Measurements from ENCODE around the gene HAUS5. TPM values are rescaled to one million over a fixed set of nuclear protein-coding genes. Genes with fewer than 3 reads are reported as not detected.

Gene HAUS5
- total and polyA plus RNA-seq, 2 donors (not counting 1 experiment from before 2014, with no cell fraction given): 32.2 to 42.8 TPM

GRCh38 chr19:35562776-35563175 lies 49.8 kb upstream of the HAUS5 start:
- Histone ChIP-seq H3K27ac (ENCODE audit: low read length in 2 of 2) (no peak overlapping the region), H3K9ac (ENCODE audit: low read length) (no peak overlapping the region), H2AFZ (ENCODE audit: insufficient read depth, low read depth, low read length, poor library complexity, severe bottlenecking) (no peak overlapping the region), H4K20me1 (ENCODE audit: control insufficient read depth, insufficient read depth, low read length, poor library complexity, severe bottlenecking) (no peaks in the 10 kb centered on the region), H3K4me1 (ENCODE audit: control insufficient read depth in 2 of 2, insufficient read depth in 2 of 2, low read length in 2 of 2) (peaks cover 19 to 20% of the 10 kb centered on the region in 2 donors), H3K79me2 (ENCODE audit: control insufficient read depth, insufficient read depth, low read length) (no peaks in the 10 kb centered on the region), H3K4me2 (replicated peaks; ENCODE audit: low read depth, low read length, poor library complexity, severe bottlenecking) (no peak overlapping the region), H3K36me3 (replicated peaks in 1 of 2; ENCODE audit: control extremely low read depth in 1 of 2, control insufficient read depth in 1 of 2, extremely low read depth in 1 of 2, insufficient read depth in 2 of 2, low read length in 1 of 2) (no peaks in the 10 kb centered on the region), H3K4me3 (ENCODE audit: control extremely low read depth in 1 of 5, extremely low read depth in 1 of 5, insufficient read depth in 1 of 5, low read depth in 2 of 5, low read length in 4 of 5) (no peak overlapping the region), H3K27me3 (replicated peaks in 1 of 4; ENCODE audit: control extremely low read depth in 1 of 4, control insufficient read depth in 3 of 4, insufficient read depth in 4 of 4, low read length in 3 of 4) (peaks cover 0 to 38% (median 10%) of the 10 kb centered on the region in 4 experiments), H3K9me3 (ENCODE audit: control extremely low read depth in 1 of 3, control insufficient read depth in 2 of 3, insufficient read depth in 1 of 3, low read length in 2 of 3) (peaks cover 0 to 14% (median 0%) of the 10 kb centered on the region in 3 donors)
- intact Hi-C loops (cut with micrococcal nuclease): no loop called here
- Mint-ChIP-seq H3K27me3 (peaks cover 48% of the 10 kb centered on the region), H3K27ac (no peak overlapping the region), H3K9me3 (ENCODE audit: insufficient read depth) (no peaks in the 10 kb centered on the region), H3K4me3 (no peak overlapping the region), H3K4me1 (peaks cover 19% of the 10 kb centered on the region)
- no peak for DNase-seq
- CTCF ChIA-PET: no interaction called here
- WGBS (ENCODE audit: insufficient coverage): 67% methylated on average over 2 of the region's 2 CpGs
- POLR2A ChIA-PET: no interaction called here
- no peak for TF ChIP-seq CTCF (IDR thresholded peaks at IDR 0.05)
- no peak for TF ChIP-seq EZH2 (IDR thresholded peaks at IDR 0.05; ENCODE audit: borderline replicate concordance, insufficient read depth, low read depth, low read length, poor library complexity, severe bottlenecking)
- ATAC-seq (ENCODE audit: low read depth): no peak

- Mint-ChIP-seq H3K27ac (no peak within 1 kb of the TSS), H3K9me3 (ENCODE audit: insufficient read depth) (no peaks in the 10 kb centered on the region), H3K4me1 (peaks cover 17% of the 10 kb centered on the region), H3K4me3 (no peak within 1 kb of the TSS), H3K27me3 (peaks cover 48% of the 10 kb centered on the region)
- H3K36me3 ChIP-seq (replicated peaks in 1 of 2; ENCODE audit: control extremely low read depth in 1 of 2, control insufficient read depth in 1 of 2, extremely low read depth in 1 of 2, insufficient read depth in 2 of 2, low read length in 1 of 2): no peaks in the 10 kb centered on the region
- no peaks in the 10 kb centered on the region for H4K20me1 ChIP-seq (ENCODE audit: control insufficient read depth, insufficient read depth, low read length, poor library complexity, severe bottlenecking)
- H3K4me1 ChIP-seq (ENCODE audit: control insufficient read depth in 2 of 2, insufficient read depth in 2 of 2, low read length in 2 of 2): peaks cover 14 to 15% of the 10 kb centered on the region in 2 donors
- no peak within 1 kb of the TSS for H3K9ac ChIP-seq (ENCODE audit: low read length)
- no peak within 1 kb of the TSS for H3K27ac ChIP-seq (ENCODE audit: low read length in 2 of 2)
- ChIA-PET POLR2A (no interaction called here), CTCF (no interaction called here)
- 74% methylated on average over 6 of the region's 15 CpGs for WGBS (ENCODE audit: insufficient coverage)
- no peak for ATAC-seq (ENCODE audit: low read depth)
- intact Hi-C loops (cut with micrococcal nuclease): no loop called here
- H3K79me2 ChIP-seq (ENCODE audit: control insufficient read depth, insufficient read depth, low read length): no peaks in the 10 kb centered on the region
- TF ChIP-seq EZH2 (IDR thresholded peaks at IDR 0.05; ENCODE audit: borderline replicate concordance, insufficient read depth, low read depth, low read length, poor library complexity, severe bottlenecking) (no peak), CTCF (IDR thresholded peaks at IDR 0.05) (no peak)
- peaks cover 0 to 33% (median 8%) of the 10 kb centered on the region in 4 experiments for H3K27me3 ChIP-seq (replicated peaks in 1 of 4; ENCODE audit: control extremely low read depth in 1 of 4, control insufficient read depth in 3 of 4, insufficient read depth in 4 of 4, low read length in 3 of 4)
- no peak for DNase-seq
- peaks cover 0 to 8% (median 0%) of the 10 kb centered on the region in 3 donors for H3K9me3 ChIP-seq (ENCODE audit: control extremely low read depth in 1 of 3, control insufficient read depth in 2 of 3, insufficient read depth in 1 of 3, low read length in 2 of 3)
- H3K4me2 ChIP-seq (replicated peaks; ENCODE audit: low read depth, low read length, poor library complexity, severe bottlenecking): no peak within 1 kb of the TSS
- no peak within 1 kb of the TSS for H2AFZ ChIP-seq (ENCODE audit: insufficient read depth, low read depth, low read length, poor library complexity, severe bottlenecking)
- no peak within 1 kb of the TSS for H3K4me3 ChIP-seq (ENCODE audit: control extremely low read depth in 1 of 5, extremely low read depth in 1 of 5, insufficient read depth in 1 of 5, low read depth in 2 of 5, low read length in 4 of 5)
Observed at GRCh38 chr19:35563207-35563829, 49.2 kb upstream of the HAUS5 start, which contains the start of gene ATP4A. ATP4A (minus strand) TSS chr19:35563658; CDS start chr19:35563629, 29 bp downstream.

Measured in B cell (primary cell).